IPS DF 4.7 (cell line): Measurements from ENCODE around the gene GMCL1.

Experiments
- DNase-seq: peaks from one replicate; pipeline ENCODE4 v3.0.0-alpha.2; 2013; ENCODE audit warnings: low spot score; ENCODE audit errors: extremely low read depth

GMCL1 gene

GRCh38 chr2:69926849-69927515 lies 97.5 kb downstream of the GMCL1 start:
- no peak for DNase-seq
